NCI-H1694 (cell line): ENCODE results near the gene INSC.

Source experiments
- DNase-seq: peaks from one replicate; lab custom pipeline; 2025; lab: John Stamatoyannopoulos, UW

INSC gene

DNA sequence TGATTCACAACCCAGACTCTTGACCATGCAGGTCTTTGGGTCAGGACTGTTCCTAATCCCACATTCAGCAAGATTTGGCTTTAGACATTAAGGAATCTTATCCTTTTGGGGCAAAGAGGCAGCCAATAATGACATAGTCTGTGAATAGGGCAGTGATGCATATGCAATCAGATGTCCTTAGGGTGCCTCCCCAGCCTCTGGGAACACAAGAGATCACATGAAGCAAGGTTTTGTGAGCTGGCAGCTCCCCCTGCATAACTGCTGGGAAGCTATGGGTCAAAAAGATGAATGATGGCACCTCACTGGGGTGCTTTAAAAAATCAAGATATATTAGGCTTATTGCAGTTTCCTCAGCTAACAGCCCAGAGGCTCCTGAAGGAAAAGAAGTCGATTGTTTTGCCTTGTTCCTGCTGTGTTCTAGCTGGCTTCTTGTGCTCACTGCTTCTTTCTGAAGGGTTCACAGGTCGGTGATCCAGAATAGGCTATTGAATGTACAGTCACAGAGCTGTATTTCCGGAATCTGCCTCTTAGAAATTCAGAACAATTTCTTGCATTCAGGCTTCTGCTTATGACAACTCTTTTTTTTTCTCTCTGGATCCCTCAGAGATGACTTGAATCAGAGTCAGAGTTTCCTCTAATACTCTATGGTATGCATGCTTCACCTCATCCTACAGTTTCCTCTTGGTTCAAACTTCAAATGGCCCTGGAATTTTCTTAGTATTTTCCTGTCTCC, 31.7 kb downstream of the INSC start:
- DNase-seq, result no peak

DNA sequence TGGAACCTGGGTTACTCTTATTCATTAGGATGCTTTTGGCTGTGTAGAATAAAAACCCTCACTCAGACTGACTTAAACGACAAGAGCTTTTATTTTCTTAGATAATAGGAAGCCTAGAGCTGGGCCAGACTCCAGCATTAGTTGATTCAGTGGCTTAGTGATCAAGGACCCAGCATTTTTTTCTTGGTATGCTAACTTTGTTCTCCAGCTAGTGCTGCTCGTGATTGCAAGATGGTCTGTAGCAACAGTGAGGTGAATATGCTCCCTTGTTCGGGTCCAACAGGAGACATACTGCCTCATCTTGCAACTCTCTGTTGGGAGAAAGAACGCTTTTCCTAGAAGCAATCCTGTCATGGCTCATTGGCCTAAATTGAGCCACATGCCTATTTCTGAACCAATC, 33.4 kb downstream of the INSC start:
- no peak for DNase-seq

DNA sequence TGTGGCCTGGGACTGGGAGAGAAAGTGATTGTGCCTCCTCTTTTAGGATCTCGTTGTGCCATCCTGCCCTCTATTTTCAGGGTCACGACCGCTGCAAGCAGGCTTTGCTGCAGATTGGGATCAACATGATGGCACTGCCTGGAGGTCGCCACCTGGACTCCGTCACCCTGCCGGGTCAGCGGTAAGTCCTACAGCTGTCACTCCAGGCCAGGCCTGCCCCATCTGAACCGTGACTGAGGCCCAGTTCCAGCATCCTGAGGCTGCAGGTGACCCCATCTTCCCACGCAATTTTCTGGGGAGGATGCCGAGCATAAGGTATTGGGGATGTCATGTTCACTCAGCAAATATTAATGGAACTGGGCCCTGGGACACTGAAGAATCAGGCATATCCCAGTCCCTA, 34.3 kb downstream of the INSC start:
- DNase-seq, result no peak

DNA sequence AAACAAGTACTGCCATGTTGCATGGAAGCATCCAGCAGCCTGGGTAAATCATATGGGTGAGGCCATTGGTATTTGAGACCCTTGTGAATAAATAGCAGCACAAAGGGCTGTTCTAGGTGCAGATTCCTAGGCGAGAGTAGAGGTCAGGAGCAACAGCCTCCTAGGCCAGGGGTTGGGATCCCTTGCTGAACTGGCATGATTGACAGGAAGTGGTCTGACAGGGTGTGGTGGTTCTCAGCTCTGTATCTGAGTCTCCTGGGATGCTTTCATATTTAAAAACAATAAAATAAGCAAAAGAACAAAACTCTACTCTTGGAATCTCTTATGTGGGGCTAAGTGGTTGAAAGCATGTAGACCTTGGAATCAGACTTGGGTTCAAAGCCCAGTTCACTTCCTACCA, 35.8 kb downstream of the INSC start:
- no peak for DNase-seq

DNA sequence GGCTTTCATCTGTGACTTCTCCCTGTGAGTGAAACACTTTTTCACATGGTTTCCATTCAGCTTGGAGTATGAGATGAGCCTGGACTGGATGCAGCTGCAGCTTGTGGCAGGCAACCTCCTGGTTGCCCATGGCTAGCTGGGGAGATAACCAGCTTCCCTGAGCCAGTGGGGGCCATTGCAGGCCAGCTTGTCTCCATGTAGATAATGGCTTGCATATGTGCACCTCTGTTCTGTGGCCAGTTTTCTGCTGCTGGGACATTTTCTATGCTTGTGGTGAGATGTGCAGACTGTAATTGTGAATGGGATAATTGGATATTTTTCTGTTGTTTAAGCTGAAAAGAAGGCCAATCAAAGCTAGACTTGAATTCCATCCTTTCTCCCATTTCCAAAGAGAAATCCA, 38.5 kb downstream of the INSC start:
- no peak for DNase-seq

DNA sequence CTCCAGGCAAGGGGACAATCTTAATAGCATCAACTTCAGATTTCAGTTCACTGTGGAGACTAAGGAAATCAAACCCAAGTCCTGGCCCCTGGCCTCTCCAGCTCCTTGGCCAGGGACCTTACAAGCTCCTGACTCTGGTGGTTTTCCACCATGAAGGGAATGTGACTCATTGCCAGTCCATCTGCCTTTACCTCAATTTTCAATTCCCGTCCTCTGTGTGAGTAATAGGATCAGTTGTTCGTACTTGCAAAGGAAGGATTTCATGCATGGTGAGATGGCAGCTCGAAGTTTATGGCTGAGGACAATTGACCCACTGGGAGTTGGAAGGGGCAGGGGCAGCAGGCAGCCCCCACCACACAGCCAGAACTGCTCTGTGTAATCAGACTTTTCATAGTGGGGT, 42.5 kb downstream of the INSC start:
- DNase-seq, result no peak

DNA sequence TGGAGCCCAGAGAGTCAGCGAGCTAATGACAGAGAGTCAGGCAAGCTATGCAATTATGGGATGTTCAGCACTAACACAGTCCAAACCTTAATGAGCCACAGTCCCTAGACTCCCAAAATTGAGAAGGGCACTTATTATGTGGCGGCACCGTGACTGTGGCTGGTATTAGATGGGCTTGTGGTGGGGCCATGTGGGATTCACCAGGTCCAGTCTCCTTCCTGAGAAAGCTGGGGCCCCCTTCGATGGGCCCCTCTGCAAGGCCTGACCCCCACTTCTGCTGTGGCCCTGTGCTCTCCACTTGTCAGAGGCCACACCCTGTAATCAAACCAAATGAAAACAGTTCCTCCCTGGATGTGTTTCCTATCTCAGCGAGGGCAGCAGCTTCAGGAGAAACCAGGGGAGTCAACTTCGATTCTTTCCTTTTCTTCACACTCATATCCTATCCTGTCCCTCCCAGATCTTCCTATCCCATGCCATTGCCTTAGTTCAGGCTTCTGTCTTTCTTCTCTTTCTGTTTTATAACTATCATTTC, 42.9 kb downstream of the INSC start:
- no peak for DNase-seq

DNA sequence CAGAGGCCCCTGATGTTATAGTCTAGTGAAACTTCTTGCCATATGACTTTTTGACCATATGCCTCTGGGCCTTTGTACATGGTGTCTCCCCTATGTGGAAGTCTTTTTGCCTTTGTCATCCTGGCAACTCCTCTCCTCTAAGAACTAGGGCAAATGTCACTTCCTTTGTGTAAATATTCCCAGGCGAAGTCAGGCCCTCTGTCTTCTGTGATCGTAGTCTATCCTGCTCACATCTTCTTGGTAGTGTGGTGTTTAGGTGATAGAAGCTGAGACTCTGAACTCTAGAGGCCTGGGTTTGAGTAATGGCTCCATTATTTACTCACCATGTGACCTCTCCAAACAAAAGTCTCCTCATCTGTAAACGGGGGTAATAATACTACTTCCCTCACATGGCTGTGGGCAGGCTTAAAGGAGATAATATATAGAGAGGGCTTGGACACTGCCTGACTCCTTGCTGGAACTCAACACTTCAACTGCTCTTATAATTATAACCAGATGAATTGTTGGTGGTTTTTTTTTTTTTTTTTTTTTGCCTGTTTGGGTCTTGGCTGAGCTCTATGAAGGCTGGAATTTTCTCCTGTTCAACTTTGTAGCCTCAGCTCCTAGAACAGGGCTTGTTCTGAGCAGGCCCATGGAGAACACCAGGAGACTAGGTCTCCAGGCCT, 43.8 kb downstream of the INSC start:
- DNase-seq, result no peak

DNA sequence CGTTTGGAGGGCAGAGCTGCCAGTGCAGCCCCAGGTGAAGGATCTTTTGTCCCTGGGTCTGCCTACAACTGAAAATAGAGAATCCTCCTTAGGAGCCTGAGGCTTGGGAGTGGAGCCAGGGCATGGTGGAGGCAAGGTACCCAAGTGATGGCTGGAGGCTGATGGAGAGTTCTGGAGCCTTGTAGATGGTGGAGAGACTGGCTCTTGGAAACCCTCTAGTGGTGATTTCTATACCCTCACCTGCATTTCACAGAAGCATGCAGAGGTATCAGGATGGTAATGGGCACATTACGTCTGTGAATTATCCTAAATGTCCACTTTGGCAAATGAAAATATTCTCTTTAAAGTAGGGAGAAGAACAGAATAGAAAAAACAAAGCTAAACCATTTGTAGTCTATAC, 44.4 kb downstream of the INSC start:
- DNase-seq, result no peak

DNA sequence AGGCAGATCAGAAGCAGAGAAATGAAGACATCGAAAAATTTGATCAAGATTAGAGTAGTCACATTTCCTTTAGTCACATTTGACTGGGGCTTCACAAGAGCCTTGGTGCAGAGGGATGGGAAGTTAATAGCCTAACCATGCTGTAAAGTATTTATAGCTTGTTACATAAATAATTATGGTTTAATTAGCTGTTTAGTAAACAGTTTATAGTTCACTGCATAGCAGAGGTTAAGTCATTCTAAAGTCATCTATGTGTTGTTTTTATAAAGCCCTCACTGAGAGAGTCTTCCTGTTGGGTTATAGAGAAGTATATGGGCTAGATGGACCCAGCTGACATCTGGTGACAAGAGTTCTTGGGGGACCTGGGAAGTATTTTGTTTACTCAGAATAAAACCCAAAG, 47.1 kb downstream of the INSC start:
- no peak for DNase-seq

DNA sequence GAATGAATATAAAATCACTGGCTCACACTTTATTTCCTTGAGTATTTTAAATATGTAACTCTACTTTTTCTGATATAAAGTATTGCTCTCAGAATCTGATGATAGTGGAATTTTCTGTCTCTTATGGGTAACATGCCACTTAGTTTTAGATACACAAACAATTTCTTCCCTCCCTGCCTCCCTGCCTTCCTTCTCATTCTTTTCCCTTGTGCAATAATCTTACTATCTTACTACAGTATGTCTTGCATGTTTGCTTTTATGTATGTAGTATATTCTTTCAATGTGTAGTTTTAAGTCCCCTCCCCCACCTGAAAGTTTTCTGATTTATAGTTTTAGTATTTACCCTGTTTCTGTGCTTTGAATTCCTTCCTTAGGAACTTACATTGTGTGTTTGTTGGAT, 48.4 kb downstream of the INSC start:
- no peak for DNase-seq

DNA sequence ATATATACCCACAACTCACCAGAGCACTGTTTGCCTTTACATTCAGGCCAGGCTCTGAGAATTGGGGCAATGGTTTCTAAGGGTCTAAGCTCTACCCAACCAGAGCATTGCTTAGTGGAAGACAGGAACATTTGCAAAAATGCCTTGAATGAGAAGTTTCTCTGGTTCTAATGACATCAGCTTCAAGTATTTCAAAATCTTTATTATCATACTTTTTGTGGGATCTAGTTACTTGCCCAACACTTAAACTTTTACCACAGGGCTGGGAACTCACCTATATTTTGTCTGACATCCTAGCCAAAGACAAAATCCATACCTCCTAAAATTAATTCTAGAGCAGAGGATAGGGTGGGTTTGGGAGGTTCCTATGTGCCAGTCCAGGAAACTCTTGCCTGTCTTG, 51.5 kb downstream of the INSC start:
- no peak for DNase-seq

DNA sequence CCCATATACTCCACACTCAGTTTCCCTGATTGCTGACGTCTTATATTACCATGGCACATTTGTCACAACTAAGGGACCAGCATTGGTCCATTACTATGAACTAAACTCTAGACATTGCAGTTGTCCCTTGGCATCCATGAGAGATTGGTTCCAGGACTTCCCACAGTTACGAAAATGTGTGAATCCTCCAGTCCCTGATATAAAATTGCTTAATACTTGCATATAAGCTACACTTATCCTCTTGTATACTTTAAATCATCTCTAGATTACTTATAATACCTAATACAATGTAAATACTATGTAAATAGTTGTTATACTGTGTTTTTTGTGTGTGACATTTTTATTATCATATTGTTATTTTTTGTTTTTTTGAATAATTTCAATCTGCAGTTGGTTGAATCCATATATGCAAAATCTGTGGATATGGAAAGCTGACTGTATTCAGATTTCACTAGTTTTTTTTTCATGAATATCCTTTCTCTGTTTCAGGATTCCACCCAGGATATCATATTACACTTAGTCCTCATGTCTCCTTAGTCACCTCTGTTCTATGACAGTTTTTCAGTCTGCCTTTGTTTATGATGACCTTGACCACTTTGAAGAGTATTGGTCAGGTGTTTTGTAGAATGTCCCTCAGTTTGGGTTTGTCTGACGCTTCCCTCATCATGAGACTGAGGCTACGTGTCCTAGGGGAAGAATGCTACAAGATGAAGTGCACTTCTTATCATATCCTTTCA, 55.3 kb downstream of the INSC start:
- no peak for DNase-seq

DNA sequence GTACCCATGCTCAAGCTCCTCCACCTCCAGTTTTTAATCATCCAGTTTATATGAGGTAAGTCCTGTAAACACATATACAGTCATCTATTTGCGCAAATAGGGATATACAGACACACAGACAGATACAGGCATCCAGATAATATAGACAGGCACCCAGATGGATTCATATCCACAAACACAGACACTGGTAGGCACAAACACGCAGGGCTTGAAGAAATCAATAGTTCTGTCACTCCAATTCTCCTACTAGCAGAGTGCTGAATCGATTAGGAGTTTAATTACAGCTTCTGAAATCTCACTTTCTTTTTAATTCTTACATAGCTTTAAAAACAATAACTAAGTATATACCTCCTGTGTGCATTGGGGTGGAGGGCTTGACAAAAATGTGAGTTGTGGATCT, 56.0 kb downstream of the INSC start:
- no peak for DNase-seq

DNA sequence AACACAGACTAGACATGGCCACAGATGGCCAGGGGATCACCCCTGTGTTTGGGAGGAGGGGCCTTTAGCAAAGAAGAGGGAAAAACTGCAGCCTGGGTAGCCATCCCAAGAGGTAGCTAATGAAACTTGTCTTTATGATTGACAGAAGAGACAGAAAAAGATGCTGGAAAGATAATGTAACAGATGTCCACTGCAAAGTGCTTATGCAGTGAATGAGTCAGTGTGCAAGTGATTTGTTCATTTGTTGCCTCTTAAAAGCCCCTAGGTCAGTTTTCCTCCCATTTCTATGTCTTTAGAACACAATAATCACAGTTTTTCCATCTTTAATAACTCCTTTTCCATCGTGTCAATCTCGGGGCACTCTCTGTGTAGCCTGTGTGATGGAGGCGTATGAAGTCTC, 57.2 kb downstream of the INSC start:
- no peak for DNase-seq

DNA sequence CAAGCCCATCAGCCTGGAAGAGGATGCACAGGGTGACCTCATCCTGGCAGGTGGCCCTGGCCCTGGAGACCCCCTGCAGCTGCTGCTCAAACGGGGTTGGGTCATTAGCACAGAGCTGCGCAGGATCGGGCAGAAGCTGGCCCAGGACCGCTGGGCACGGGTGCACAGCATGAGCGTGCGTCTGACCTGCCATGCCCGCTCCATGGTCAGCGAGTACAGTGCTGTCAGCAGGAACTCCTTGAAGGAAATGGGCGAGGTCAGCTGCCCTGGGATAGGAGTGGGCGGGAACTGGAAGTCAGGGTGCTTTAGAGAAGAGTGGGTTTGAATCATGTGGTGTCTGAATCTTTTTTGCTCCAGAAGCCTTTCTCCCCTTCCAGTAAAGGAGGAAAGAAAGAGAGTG, 61.1 kb downstream of the INSC start:
- DNase-seq, result no peak

DNA sequence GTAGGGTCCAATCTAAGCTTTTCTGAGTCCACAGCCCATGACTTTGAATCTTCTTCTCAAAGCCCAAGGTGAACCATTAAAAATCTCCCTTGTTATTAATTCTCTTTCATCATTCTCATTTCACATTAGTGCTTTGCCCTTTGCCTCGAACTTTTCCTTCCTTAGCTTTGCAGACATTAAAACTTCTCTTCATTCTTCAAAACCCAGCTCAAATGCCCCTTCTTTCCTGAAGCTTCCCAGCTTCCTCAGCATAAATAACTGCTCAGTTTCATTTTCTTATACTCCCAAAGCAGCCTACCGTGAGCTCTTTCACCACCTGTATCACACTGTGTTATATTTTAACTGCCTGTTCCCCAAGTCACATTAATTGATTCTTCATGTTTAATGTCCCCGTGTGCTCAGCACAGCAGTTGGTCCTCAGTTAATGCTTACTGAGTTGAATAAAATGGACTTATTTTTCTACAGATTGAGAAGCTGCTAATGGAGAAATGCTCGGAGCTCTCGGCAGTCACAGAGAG, 62.0 kb downstream of the INSC start:
- no peak for DNase-seq

DNA sequence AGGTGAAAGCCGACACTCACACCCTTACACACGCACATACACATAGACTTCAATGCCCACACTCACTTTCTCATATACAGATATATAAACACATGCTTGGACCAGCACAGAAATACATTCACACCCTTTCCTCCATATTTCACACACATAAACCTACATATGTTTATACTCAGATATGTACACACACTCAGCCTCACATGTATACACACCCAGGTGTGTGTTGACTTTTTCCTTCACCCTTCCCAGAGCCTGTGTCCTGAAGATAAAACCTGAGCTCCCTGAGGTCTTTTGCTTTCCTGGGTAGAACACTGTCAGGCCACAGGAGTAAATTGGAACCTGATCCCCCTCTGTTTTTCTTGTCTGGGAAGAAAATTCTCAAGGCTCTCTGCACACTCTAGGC, 62.8 kb downstream of the INSC start:
- no peak for DNase-seq

DNA sequence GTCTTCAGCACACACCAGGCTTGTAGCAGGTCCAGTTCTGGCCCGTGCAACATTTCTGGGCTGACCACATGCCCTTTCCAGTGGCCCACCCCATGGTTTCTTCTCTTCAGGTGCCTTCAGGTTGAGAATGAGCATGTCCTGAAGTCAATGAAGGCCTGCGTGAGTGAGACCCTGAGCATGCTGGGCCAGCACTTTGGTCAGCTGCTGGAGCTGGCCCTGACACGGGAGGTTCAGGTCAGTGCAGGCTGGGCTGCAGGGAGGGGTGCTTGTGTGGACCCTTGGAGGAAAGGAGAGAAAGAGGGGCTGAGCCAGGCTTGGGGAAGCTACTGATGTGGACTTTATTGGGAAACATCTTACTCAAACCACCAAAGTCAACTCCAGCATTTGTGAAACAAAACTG, 63.5 kb downstream of the INSC start:
- DNase-seq, result no peak

DNA sequence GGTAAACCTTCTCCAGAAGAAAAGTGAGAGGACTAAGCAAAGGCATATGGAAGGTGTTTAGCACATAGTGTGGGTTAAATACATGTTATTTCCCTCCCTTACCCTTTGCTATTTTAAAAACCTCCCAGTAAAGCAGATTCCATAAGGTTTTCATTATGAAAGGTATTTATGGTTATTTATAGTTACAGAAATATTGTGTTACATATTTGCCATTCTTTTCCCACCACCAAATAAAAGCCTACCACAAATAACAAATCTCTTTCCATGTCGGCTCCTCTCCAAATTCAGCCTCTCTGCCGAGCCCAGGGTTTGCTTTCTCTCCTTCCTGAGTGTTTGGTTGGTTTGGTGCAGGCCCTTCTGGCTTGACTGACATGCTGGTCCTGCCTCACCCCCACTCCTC, 64.4 kb downstream of the INSC start:
- no peak for DNase-seq

DNA sequence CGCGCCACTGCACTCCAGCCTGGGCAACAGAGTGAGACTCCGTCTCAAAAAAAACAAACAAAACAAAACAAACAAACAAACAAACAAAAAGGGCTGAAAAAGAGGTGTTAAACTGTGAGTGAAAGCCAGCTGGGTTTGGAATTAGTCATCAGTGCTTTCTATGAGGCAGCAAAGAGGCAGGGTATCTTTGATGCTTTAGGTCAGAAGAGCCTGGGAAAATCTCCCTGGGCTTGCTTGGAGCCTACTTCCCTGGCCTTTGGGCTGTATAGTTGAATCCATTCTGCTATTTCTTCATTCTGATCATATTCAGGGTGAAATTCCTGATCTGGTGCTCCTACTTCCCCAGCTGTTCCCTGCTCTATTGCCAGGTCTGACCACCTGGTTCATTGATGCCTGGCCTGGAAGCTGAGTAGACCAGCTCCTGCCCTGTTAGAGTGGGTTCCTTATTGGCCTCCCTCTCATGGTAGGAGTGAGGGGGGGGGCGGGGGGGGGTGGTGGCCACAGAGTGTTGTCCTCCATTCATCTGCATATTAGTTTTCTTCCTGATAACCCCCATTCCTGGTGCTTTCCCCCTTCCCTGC, 65.6 kb downstream of the INSC start:
- DNase-seq, result no peak

DNA sequence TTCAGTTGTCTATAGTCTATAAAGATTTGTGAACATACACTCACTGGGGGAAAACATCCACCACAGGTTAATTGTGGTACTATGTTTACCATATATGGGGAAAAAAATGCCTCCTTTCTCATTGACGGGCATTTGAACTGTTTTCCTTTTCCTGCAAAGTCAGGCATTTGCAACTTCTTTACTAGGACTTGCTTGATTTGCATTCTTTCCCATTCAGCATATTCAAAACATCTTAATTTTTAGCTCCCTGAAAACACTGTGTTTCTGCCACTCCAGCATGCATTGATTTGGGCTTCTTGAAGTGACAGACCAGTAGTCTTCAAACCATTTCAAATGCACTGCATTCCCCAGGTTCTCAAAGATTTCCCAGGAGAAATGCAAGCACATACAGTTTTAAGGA, 67.6 kb downstream of the INSC start:
- DNase-seq, result no peak

DNA sequence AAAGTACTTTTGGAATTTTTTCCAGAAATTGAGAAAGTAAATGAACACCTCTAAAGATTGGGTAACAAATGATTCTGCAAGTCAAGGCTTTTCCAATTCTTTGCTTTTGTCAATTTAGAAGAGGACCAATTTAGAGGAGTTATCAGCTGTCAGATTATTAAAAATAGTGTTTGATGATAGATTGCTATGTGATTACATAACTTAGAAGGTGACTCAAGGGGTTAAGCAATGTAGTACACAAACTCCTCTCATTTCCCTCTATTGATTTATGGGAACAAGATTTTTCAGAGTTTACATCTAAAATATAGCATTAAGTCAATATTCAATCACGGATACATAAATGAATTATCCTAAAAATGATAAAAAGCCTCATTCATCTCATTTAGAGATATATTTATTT, 70.3 kb downstream of the INSC start:
- no peak for DNase-seq
